Right lung (tissue), 5 donors: Measurements from ENCODE around the gene IFITM1. TPM values are rescaled to one million over a fixed set of nuclear protein-coding genes. Genes with fewer than 3 reads are reported as not detected.

Source experiments
- DNase-seq, 2 donors: peaks; one replicate each; pipeline ENCODE4 v3.0.0-alpha.2; 2013
- polyA plus RNA-seq, 5 donors: library from polyadenylated mRNA; unstranded; fragments of 120-200 nt; gene quantifications; one replicate each; pipeline versions ENCODE4 v1.2.1 to v1.2.3, GENCODE V29; 2013; ENCODE audit warnings: inconsistent platforms in 1 of 5, low replicate concordance in 1 of 5; ENCODE audit not compliant: insufficient read length in 5 of 5, insufficient read depth in 1 of 5

Gene IFITM1
- polyA plus RNA-seq, 5 donors, result 9.3 to 14.1 (median 13.2) TPM

- no peak for DNase-seq
Observed at GRCh38 chr11:292211-293121, 21.4 kb upstream of the IFITM1 start.

- no peak for DNase-seq
Observed at GRCh38 chr11:293271-293851, 20.5 kb upstream of the IFITM1 start.

- no peak for DNase-seq
Observed at GRCh38 chr11:293852-294661, 19.8 kb upstream of the IFITM1 start.

- no peak for DNase-seq
Observed at GRCh38 chr11:294780-295179, 19.1 kb upstream of the IFITM1 start.

GRCh38 chr11:295351-296170 lies 18.3 kb upstream of the IFITM1 start:
- no peak for DNase-seq

- DNase-seq, result no peak
Observed at GRCh38 chr11:296171-297050, 17.4 kb upstream of the IFITM1 start.

GRCh38 chr11:297051-297585 lies 16.7 kb upstream of the IFITM1 start:
- DNase-seq, result no peak

- no peak for DNase-seq
Observed at GRCh38 chr11:297586-298405, 16.0 kb upstream of the IFITM1 start.

- DNase-seq, result no peak
Observed at GRCh38 chr11:298406-299065, 15.3 kb upstream of the IFITM1 start.

GRCh38 chr11:299081-299891 lies 14.6 kb upstream of the IFITM1 start, which contains the start of gene IFITM5:
Gene IFITM5 (minus strand): TSS chr11:299526. CDS start chr11:299490, 36 bp downstream.
- DNase-seq, result no peak

- DNase-seq, result peak in 1 of 2 donors; percentile 57
Observed at GRCh38 chr11:299951-300735, 13.7 kb upstream of the IFITM1 start.

- no peak for DNase-seq
Observed at GRCh38 chr11:303363-303762, 10.5 kb upstream of the IFITM1 start.

GRCh38 chr11:304061-304506 lies 9.8 kb upstream of the IFITM1 start:
- DNase-seq, result no peak

- DNase-seq, result peak; percentile 75 to 82
Observed at GRCh38 chr11:304915-305843, 8.7 kb upstream of the IFITM1 start.

GRCh38 chr11:305844-306211 lies 8.0 kb upstream of the IFITM1 start:
- no peak for DNase-seq
